HepG2 (cell line): Measurements from ENCODE around the gene STK38L. TPM values are rescaled to one million over a fixed set of nuclear protein-coding genes. Genes with fewer than 3 reads are reported as not detected.

Experiments
- ATAC-seq: fragments of 200-7000 bp; cut with Tn5 transposase; 3 replicates; pipeline ENCODE4 v1.9.1; 2020; ENCODE audit warnings: mild to moderate bottlenecking, moderate library complexity
- BruUV-seq: library from RNA; stranded (reverse); fragments of 400-500 nt; replicated peaks from 2 replicates; lab custom pipeline; 2021; lab: Mats Ljungman, UMichigan
- CTCF ChIA-PET: fragments of 300-600 bp; formaldehyde crosslinking; extraction: SDS; loops from one replicate; lab custom pipeline; 2021; ENCODE audit warnings: low total read pairs, inconsistent platforms, low intra/inter-chr PET ratio; lab: Yijun Ruan, JAX
- POLR2A ChIA-PET: fragments of 350-600 bp; sonication (Branson Sonifier 250); formaldehyde crosslinking; loops from one replicate; lab custom pipeline; 2020; ENCODE audit warnings: antibody characterized with exemption, inconsistent platforms; lab: Yijun Ruan, JAX
- DNase-seq: peaks from one replicate; pipeline ENCODE4 v3.0.0-alpha.2; 2015; ENCODE audit warnings: low spot score
- FAIRE-seq: peaks from 3 replicates; lab custom pipeline; 2011; peaks lifted over from hg19 to GRCh38; lab: Jason Lieb, UNC
- H2AFZ ChIP-seq: one replicate; pipeline ENCODE4 v1.6.1; 2011; ENCODE audit warnings: low read length, inconsistent platforms
- H3K27ac ChIP-seq: fragments of 300-600 bp; 3 replicates; pipeline ENCODE4 v1.8.0; 2011; ENCODE audit warnings: mixed run types, mild to moderate bottlenecking, mixed read lengths, low read length, inconsistent platforms; ENCODE audit not compliant: insufficient read depth; ENCODE audit errors: extremely low read length
- H3K27me3 ChIP-seq, 2 experiments: fragments of 200-600 bp in 1 of 2; 2 replicates in 1 of 2; 3 replicates in 1 of 2; pipeline versions ENCODE4 v1.6.0 to v1.8.0; 2011; ENCODE audit warnings: low read length in 2 of 2, mild to moderate bottlenecking in 2 of 2, moderate library complexity in 2 of 2, inconsistent platforms in 1 of 2; ENCODE audit not compliant: insufficient read depth in 2 of 2, control insufficient read depth in 1 of 2
- H3K36me3 ChIP-seq, 2 experiments: fragments of 200-600 bp in 1 of 2; replicated peaks in 1 of 2; 2 replicates in 1 of 2; 3 replicates in 1 of 2; pipeline versions ENCODE4 v1.5.1 to v1.8.0; 2011; ENCODE audit warnings: low read length in 2 of 2, inconsistent platforms in 1 of 2; ENCODE audit not compliant: insufficient read depth in 2 of 2, control insufficient read depth in 1 of 2
- H3K4me1 ChIP-seq: 2 replicates; pipeline ENCODE4 v1.5.1; 2012; ENCODE audit warnings: low read length, inconsistent platforms; ENCODE audit not compliant: insufficient read depth
- H3K4me2 ChIP-seq: 2 replicates; pipeline ENCODE4 v1.6.0; 2011; ENCODE audit warnings: low read depth, low read length, inconsistent platforms
- H3K4me3 ChIP-seq, 3 experiments: fragments of 200-600 bp in 1 of 3; sonication (generic), shearing (Covaris generic) in 1 of 3; replicated peaks in 1 of 3; 2 replicates each; pipeline ENCODE4 v1.5.1; 2011 to 2016; ENCODE audit warnings: low read length in 3 of 3, inconsistent platforms in 2 of 3, low read depth in 2 of 3, mild to moderate bottlenecking in 2 of 3, control low read depth in 1 of 3, mixed read lengths in 1 of 3; ENCODE audit not compliant: insufficient read depth in 1 of 3
- H3K79me2 ChIP-seq: one replicate; pipeline ENCODE4 v1.6.1; 2011; ENCODE audit warnings: low read length, inconsistent platforms; ENCODE audit not compliant: insufficient read depth
- H3K9ac ChIP-seq: 2 replicates; pipeline ENCODE4 v1.6.0; 2011; ENCODE audit warnings: mild to moderate bottlenecking, low read depth, low read length, inconsistent platforms; ENCODE audit not compliant: insufficient read depth
- H3K9me3 ChIP-seq: 2 replicates; pipeline ENCODE4 v1.5.1; 2012; ENCODE audit warnings: mild to moderate bottlenecking, low read length
- H4K20me1 ChIP-seq: 2 replicates; pipeline ENCODE4 v1.6.0; 2011; ENCODE audit warnings: inconsistent platforms, mild to moderate bottlenecking, low read length, moderate library complexity; ENCODE audit not compliant: insufficient read depth
- GABPA ChIP-seq, 2 experiments: IDR thresholded peaks; 2 replicates each; pipeline ENCODE4 v1.6.1; 2011 to 2016; ENCODE audit warnings: low read depth in 2 of 2, low read length in 1 of 2, missing biosample characterization in 1 of 2, missing genetic modification characterization in 1 of 2
- GMEB1 ChIP-seq: sonication (generic); formaldehyde crosslinking; IDR thresholded peaks from 2 replicates; pipeline ENCODE4 v1.5.1; 2020; ENCODE audit warnings: missing genetic modification reagents, mild to moderate bottlenecking, borderline replicate concordance
- HMGA1 ChIP-seq: sonication (generic); formaldehyde crosslinking; conservative IDR thresholded peaks from 2 replicates; pipeline ENCODE4 v1.4.0; 2020; ENCODE audit warnings: missing genetic modification reagents
- HNF4A ChIP-seq: sonication (generic); formaldehyde crosslinking; IDR thresholded peaks from 2 replicates; pipeline ENCODE4 v1.4.0; 2020; ENCODE audit warnings: missing genetic modification reagents
- IRF2 ChIP-seq: IDR thresholded peaks from 2 replicates; pipeline ENCODE4 v1.6.1; 2018; ENCODE audit warnings: missing genetic modification reagents, missing compliant biosample characterization
- JARID2 ChIP-seq: sonication (generic); formaldehyde crosslinking; IDR thresholded peaks from 2 replicates; pipeline ENCODE4 v1.8.1; 2023; ENCODE audit warnings: missing genetic modification reagents, inconsistent platforms; ENCODE audit not compliant: insufficient replicate concordance
- JUND ChIP-seq: sonication (generic); formaldehyde crosslinking; IDR thresholded peaks from 2 replicates; pipeline ENCODE4 v1.8.0; 2022; ENCODE audit warnings: mild to moderate bottlenecking, missing genetic modification reagents
- NR2F1 ChIP-seq, 2 experiments: fragments of 450-650 bp in 1 of 2; formaldehyde crosslinking in 1 of 2; IDR thresholded peaks; 2 replicates each; pipeline versions ENCODE4 v1.5.0 to v1.6.1; 2016 to 2020; ENCODE audit warnings: mild to moderate bottlenecking in 1 of 2, missing compliant biosample characterization in 1 of 2, missing genetic modification reagents in 1 of 2, moderate library complexity in 1 of 2
- SOX13 ChIP-seq, 3 experiments: fragments of 450-650 bp in 1 of 3; sonication (generic) in 1 of 3; formaldehyde crosslinking in 1 of 3; IDR thresholded peaks in 2 of 3; conservative IDR thresholded peaks in 1 of 3; 2 replicates each; pipeline versions ENCODE4 v1.5.0 to v1.6.1; 2016 to 2020; ENCODE audit warnings: antibody characterized with exemption in 1 of 3, mild to moderate bottlenecking in 1 of 3, missing compliant biosample characterization in 1 of 3, missing genetic modification reagents in 1 of 3, moderate library complexity in 1 of 3
- SRSF1 ChIP-seq: fragments of 200-400 bp; formaldehyde crosslinking; optimal IDR thresholded peaks from 2 replicates; pipeline ENCODE3; 2017; ENCODE audit warnings: mild to moderate bottlenecking, low read depth, low read length, moderate library complexity
- ZBTB8A ChIP-seq: sonication (generic); formaldehyde crosslinking; IDR thresholded peaks from 2 replicates; pipeline ENCODE4 v1.4.0; 2020; ENCODE audit warnings: mild to moderate bottlenecking, low read depth, missing genetic modification reagents, borderline replicate concordance
- ZC3H4 ChIP-seq: sonication (generic); formaldehyde crosslinking; IDR thresholded peaks from 2 replicates; pipeline ENCODE4 v1.4.0; 2020; ENCODE audit warnings: missing genetic modification reagents, borderline replicate concordance
- ZNF160 ChIP-seq: sonication (generic); formaldehyde crosslinking; IDR thresholded peaks from 2 replicates; pipeline ENCODE4 v1.8.0; 2022; ENCODE audit warnings: mild to moderate bottlenecking, inconsistent platforms, missing genetic modification reagents
- ZNF317 ChIP-seq: sonication (generic); formaldehyde crosslinking; IDR thresholded peaks from 2 replicates; pipeline ENCODE4 v1.5.0; 2020; ENCODE audit warnings: mild to moderate bottlenecking, missing genetic modification reagents
- ZNF414 ChIP-seq: sonication (generic); formaldehyde crosslinking; IDR thresholded peaks from 2 replicates; pipeline ENCODE4 v1.5.0; 2020; ENCODE audit warnings: missing genetic modification reagents
- ZNF430 ChIP-seq: sonication (generic); formaldehyde crosslinking; IDR thresholded peaks from 2 replicates; pipeline ENCODE4 v1.9.0; 2021; ENCODE audit warnings: mild to moderate bottlenecking, missing genetic modification reagents
- ZNF501 ChIP-seq: sonication (generic); formaldehyde crosslinking; IDR thresholded peaks from 2 replicates; pipeline ENCODE4 v1.5.1; 2020; ENCODE audit warnings: mild to moderate bottlenecking, moderate library complexity, missing genetic modification reagents
- ZNF709 ChIP-seq: sonication (generic); formaldehyde crosslinking; IDR thresholded peaks from 2 replicates; pipeline ENCODE4 v1.5.0; 2020; ENCODE audit warnings: mild to moderate bottlenecking, missing genetic modification reagents
- ZNF776 ChIP-seq: sonication (generic); formaldehyde crosslinking; IDR thresholded peaks from 2 replicates; pipeline ENCODE4 v1.4.0; 2020; ENCODE audit warnings: mild to moderate bottlenecking, missing genetic modification reagents
- WGBS: methylation state at CpG from one replicate; pipeline ENCODE4 v1.1.6; 2017; ENCODE audit warnings: low lambda C conversion rate; 5-methylcytosine and 5-hydroxymethylcytosine counted together
- in situ Hi-C: cut with HindIII; loops from 2 replicates; pipeline ENCODE4 v1.10.0; 2017; ENCODE audit warnings: low pct_unique_long_range_greater_than_20kb; ENCODE audit not compliant: extremely low pct_ligation_motif_present
- intact Hi-C: fragments of 100-400 bp; cut with micrococcal nuclease; formaldehyde crosslinking; loops from one replicate; pipeline ENCODE4 v1.10.0; 2022; ENCODE audit not compliant: unreplicated experiment
- polyA plus RNA-seq, 8 experiments: library from polyadenylated mRNA; depleted of rRNA in 3 of 8; stranded (reverse) in 7 of 8; unstranded in 1 of 8; fragments of >200 nt; fragmentation: Illumina TruSeq in 4 of 8; extraction: Trizol in 4 of 8; gene quantifications; 2 replicates each; pipeline versions ENCODE4 v1.2.1 to v1.2.3, GENCODE V29; 2011 to 2016; ENCODE audit warnings: low read depth in 4 of 8, missing spikeins in 1 of 8, mixed read lengths in 1 of 8; ENCODE audit not compliant: insufficient read depth in 1 of 8
- total RNA-seq, 5 experiments: library from RNA; depleted of rRNA; stranded (reverse); fragments of >200 nt; fragmentation: Illumina TruSeq; extraction: Trizol; gene quantifications; 2 replicates each; pipeline ENCODE4 v1.2.3, GENCODE V29; 2016; ENCODE audit warnings: low read depth in 1 of 5

Gene STK38L
- total and polyA plus RNA-seq, 2 of the 13 experiments (the other 11 are each of a cell fraction or from before 2014, with no cell fraction given) = 6.1 to 26.4 TPM

GRCh38 chr12:27347779-27348178 is 103.7 kb downstream of the STK38L start (continued):
- no peak for TF ChIP-seq GMEB1 (CRISPR knock-in tag)
- no peak for TF ChIP-seq ZC3H4 (CRISPR knock-in tag)
- no peak for TF ChIP-seq ZNF776
- TF ChIP-seq SRSF1 = no peak
- TF ChIP-seq ZNF317 (CRISPR knock-in tag) = no peak
- TF ChIP-seq, all 625 proteins: peak for 2

DNA sequence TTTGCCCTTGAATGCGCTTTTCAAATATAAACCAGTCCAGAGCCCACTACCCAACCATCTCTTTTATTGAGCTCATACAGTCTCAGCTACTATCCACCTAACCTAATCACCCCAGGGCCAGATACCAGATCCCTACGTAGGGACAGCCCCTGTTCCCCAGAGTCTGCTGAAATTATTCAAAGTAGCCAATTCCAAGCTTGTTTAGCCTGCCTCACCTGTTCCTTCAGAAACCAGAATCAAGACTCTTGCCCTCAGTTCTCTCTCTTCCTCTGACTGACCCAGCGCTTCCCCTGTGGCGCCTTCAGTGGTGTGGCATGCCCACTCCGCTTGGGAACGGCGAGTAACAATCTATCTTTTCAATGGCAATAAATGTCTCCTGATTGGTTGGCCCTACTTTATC is 107.4 kb downstream of the STK38L start:
- in situ Hi-C loops (no loop called here), intact Hi-C loops (no loop called here)
- FAIRE-seq (no peak), ATAC-seq (no peak), DNase-seq (no peak)
- H3K4me3 ChIP-seq = no peak overlapping the region
- CTCF ChIA-PET = no interaction called here
- no peaks in the 10 kb centered on the region for H3K27me3 ChIP-seq
- H3K36me3 ChIP-seq = no peaks in the 10 kb centered on the region
- H3K9ac ChIP-seq = no peak overlapping the region
- H3K27ac ChIP-seq = no peak overlapping the region
- POLR2A ChIA-PET = no interaction called here
- no TSS peak for BruUV-seq
- H2AFZ ChIP-seq = no peak overlapping the region
- WGBS = 96% methylated on average over 7 of the region's 7 CpGs
- H3K79me2 ChIP-seq = no peaks in the 10 kb centered on the region
- no peaks in the 10 kb centered on the region for H4K20me1 ChIP-seq
- no peak overlapping the region for H3K4me2 ChIP-seq
- no peaks in the 10 kb centered on the region for H3K4me1 ChIP-seq
- H3K9me3 ChIP-seq = no peaks in the 10 kb centered on the region
- TF ChIP-seq NR2F1 (CRISPR knock-in tag; IDR thresholded peaks at IDR 0.05) = no peak
- TF ChIP-seq JARID2 = no peak
- TF ChIP-seq ZNF430 (CRISPR knock-in tag) = no peak
- no peak for TF ChIP-seq GABPA (IDR thresholded peaks at IDR 0.05; ENCODE audit: low read depth, low read length)
- TF ChIP-seq GABPA (CRISPR knock-in tag; IDR thresholded peaks at IDR 0.05; ENCODE audit: low read depth) = no peak
- no peak for TF ChIP-seq ZNF414 (CRISPR knock-in tag)
- TF ChIP-seq GMEB1 (CRISPR knock-in tag) = no peak
- no peak for TF ChIP-seq ZBTB8A (CRISPR knock-in tag)
- TF ChIP-seq ZNF160 (CRISPR knock-in tag) = no peak
- TF ChIP-seq HNF4A (CRISPR knock-in tag) = no peak
- TF ChIP-seq JUND (CRISPR knock-in tag) = no peak
- TF ChIP-seq IRF2 (CRISPR knock-in tag) = no peak
- no peak for TF ChIP-seq HMGA1 (CRISPR knock-in tag)
- no peak for TF ChIP-seq ZNF501
- no peak for TF ChIP-seq SOX13 (IDR thresholded peaks at IDR 0.05)
- no peak for TF ChIP-seq SOX13 (CRISPR knock-in tag; conservative IDR thresholded peaks at IDR 0.05 in 1 of 2, IDR thresholded peaks at IDR 0.05 in 1 of 2)
- no peak for TF ChIP-seq ZNF709 (CRISPR knock-in tag)
